Upper lobe of left lung (tissue), 6 donors: Measurements from ENCODE around the gene PAX7. TPM values are rescaled to one million over a fixed set of nuclear protein-coding genes. Genes with fewer than 3 reads are reported as not detected.
"Not testable (repeated sequence)": the region's sequence is repeated elsewhere in the genome, so short reads cannot be mapped to it uniquely, and the experiment has no call there.

Experiments
- ATAC-seq, 2 donors: fragments of 200-7000 bp; cut with Tn5 transposase; one replicate each; pipeline ENCODE4 v1.9.1; 2022; ENCODE audit warnings: mild to moderate bottlenecking in 2 of 2, moderate library complexity in 2 of 2; ENCODE audit not compliant: low FRiP score in 2 of 2
- DNase-seq, 2 donors: peaks; one replicate each; pipeline ENCODE4 v3.0.0-alpha.2; 2019 to 2020
- H3K27ac ChIP-seq, 4 donors: fragments of 200-600 bp; sonication (generic); one replicate each; pipeline ENCODE4 v1.5.1; 2016 to 2019
- H3K27me3 ChIP-seq, 4 donors: fragments of 200-600 bp; sonication (generic); one replicate each; pipeline ENCODE4 v1.5.1; 2017 to 2019
- H3K36me3 ChIP-seq, 4 donors: fragments of 200-600 bp; sonication (generic); one replicate each; pipeline ENCODE4 v1.5.1; 2016 to 2019
- H3K4me1 ChIP-seq, 4 donors: fragments of 200-600 bp; sonication (generic); one replicate each; pipeline ENCODE4 v1.5.1; 2018 to 2019
- H3K4me3 ChIP-seq, 4 donors: fragments of 200-600 bp; sonication (generic); one replicate each; pipeline ENCODE4 v1.5.1; 2017 to 2019; ENCODE audit warnings: mild to moderate bottlenecking in 2 of 4, moderate library complexity in 1 of 4
- H3K9me3 ChIP-seq, 4 donors: fragments of 200-600 bp; sonication (generic); one replicate each; pipeline ENCODE4 v1.5.1; 2018 to 2019
- EP300 ChIP-seq, 4 donors: sonication (generic); formaldehyde crosslinking; IDR thresholded peaks; one replicate each; pipeline ENCODE4 v1.5.1; 2017; ENCODE audit warnings: antibody characterized with exemption in 4 of 4, control low read depth in 2 of 4
- POLR2A ChIP-seq, 4 donors: fragments of 450-650 bp; IDR thresholded peaks; one replicate each; pipeline ENCODE4 v1.5.1; 2016 to 2017; ENCODE audit warnings: antibody characterized with exemption in 4 of 4, mild to moderate bottlenecking in 2 of 4
- POLR2AphosphoS5 ChIP-seq, 2 donors: sonication (generic); formaldehyde crosslinking; IDR thresholded peaks; one replicate each; pipeline ENCODE4 v1.5.1; 2017; ENCODE audit warnings: antibody characterized with exemption in 2 of 2
- WGBS, 2 donors: methylation state at CpG; one replicate each; pipeline ENCODE4 v1.1.5; 2017 to 2018; 5-methylcytosine and 5-hydroxymethylcytosine counted together
- total RNA-seq, 6 donors: library from RNA; depleted of rRNA in 4 of 6; stranded (reverse); fragments of >200 nt in 4 of 6; gene quantifications; one replicate each; pipeline versions ENCODE4 v1.1.0 to v1.2.1, GENCODE V29; 2016 to 2021
- TF ChIP-seq, protein P1 (sequence below), 6 experiments: fragments of 450-650 bp in 4 of 6; fragments of 200-600 bp in 2 of 6; sonication (generic) in 2 of 6; IDR thresholded peaks; one replicate each; pipeline ENCODE4 v1.5.1; 2016 to 2019; ENCODE audit warnings: antibody characterized with exemption in 6 of 6
- donor health status: DM: no; HTN: no; CAD: no; lungs with moderate emphysema.
- donor health status: DM: no; HTN: yes; CAD: no; lungs with severe emphysema.

Gene PAX7
- not detected for total RNA-seq

DNA sequence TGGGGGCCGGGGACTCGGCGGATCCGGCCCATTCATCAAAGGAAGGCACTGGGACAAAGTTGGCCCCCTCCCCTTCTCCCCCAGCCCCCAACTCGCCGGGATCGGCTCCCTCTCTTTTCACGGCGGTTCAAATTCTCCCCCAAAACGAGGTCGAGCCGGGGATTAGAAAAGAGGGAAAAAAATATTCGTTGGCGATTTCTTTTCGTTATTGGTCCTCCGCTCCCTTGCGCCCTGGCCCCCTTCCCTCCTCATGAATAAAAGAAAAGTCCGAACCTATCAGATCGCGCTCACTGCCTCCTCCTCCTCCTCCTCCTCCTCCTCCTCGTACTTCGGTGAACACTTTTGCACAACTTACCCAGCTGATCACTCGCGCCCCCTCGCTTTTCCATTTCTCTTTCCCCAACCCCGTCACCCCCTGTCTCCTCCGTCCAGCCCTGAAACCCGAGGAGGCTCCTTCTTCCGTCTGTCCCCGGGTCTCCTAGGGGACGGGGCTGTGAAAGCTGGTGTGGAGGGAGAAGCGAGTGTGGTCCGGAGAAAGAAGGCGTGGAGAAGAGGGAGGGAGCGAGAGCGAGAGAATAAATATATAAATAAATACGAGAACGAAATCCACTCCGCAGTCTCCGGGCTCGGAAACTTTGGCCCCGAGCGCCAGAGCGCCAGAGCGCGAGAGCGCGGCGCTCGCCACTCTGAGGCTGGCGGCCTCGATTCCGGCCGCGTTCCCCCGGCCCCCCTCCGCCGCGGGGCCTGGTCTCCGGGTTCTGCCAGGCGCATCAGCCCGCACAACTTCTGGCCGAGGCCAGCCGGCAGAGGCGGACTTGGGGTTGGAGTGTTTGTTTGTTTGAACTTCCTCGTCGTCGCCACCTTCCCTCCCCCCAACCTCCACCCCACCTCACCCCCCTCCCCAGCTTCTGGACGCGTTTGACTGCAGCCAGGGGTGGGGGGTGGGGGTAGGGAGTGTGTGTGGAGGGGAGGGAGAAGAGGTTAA lies at the start of gene PAX7:
Gene PAX7 (plus strand): TSS at position 336 of the 985 bp plus-strand sequence. CDS start 758 bp downstream, outside the sequence.
- TF ChIP-seq EP300 (IDR thresholded peaks at IDR 0.05) (no peak), POLR2AphosphoS5 (IDR thresholded peaks at IDR 0.05) (no peak)
- TF ChIP-seq, protein P1, sequence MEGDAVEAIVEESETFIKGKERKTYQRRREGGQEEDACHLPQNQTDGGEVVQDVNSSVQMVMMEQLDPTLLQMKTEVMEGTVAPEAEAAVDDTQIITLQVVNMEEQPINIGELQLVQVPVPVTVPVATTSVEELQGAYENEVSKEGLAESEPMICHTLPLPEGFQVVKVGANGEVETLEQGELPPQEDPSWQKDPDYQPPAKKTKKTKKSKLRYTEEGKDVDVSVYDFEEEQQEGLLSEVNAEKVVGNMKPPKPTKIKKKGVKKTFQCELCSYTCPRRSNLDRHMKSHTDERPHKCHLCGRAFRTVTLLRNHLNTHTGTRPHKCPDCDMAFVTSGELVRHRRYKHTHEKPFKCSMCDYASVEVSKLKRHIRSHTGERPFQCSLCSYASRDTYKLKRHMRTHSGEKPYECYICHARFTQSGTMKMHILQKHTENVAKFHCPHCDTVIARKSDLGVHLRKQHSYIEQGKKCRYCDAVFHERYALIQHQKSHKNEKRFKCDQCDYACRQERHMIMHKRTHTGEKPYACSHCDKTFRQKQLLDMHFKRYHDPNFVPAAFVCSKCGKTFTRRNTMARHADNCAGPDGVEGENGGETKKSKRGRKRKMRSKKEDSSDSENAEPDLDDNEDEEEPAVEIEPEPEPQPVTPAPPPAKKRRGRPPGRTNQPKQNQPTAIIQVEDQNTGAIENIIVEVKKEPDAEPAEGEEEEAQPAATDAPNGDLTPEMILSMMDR (IDR thresholded peaks at IDR 0.05), result no peak
- peak in 1 of 2 donors; percentile 9 for ATAC-seq
- Histone ChIP-seq H3K9me3 (no peaks in the 10 kb centered on the region), H3K4me3 (no peak within 1 kb of the TSS), H3K27me3 (peaks cover 3 to 71% (median 41%) of the 10 kb centered on the region in 4 donors), H3K4me1 (peaks cover 6 to 23% (median 19%) of the 10 kb centered on the region in 4 donors), H3K36me3 (no peaks in the 10 kb centered on the region), H3K27ac (no peak within 1 kb of the TSS)
- WGBS, 2 donors, result 3 to 6% methylated on average over 65 to 70 of the region's 70 CpGs
- peak in 1 of 2 donors; percentile 67 for DNase-seq

- no peaks in the 10 kb centered on the region for H3K27me3 ChIP-seq
- no peak overlapping the region for H3K27ac ChIP-seq
- no peak for ATAC-seq
- 16 to 26% methylated on average over 11 to 17 of the region's 17 CpGs for WGBS, 2 donors
- no peaks in the 10 kb centered on the region for H3K9me3 ChIP-seq
- TF ChIP-seq POLR2A (IDR thresholded peaks at IDR 0.05), result no peak
- no peak for TF ChIP-seq POLR2AphosphoS5 (IDR thresholded peaks at IDR 0.05)
- TF ChIP-seq EP300 (IDR thresholded peaks at IDR 0.05), result no peak
- TF ChIP-seq, protein P1 (IDR thresholded peaks at IDR 0.05), result peak; percentile 28 to 77 (median 65)
- no peak overlapping the region for H3K4me3 ChIP-seq
- DNase-seq, result peak in 1 of 2 donors; percentile 87
- no peaks in the 10 kb centered on the region for H3K36me3 ChIP-seq
- no peaks in the 10 kb centered on the region for H3K4me1 ChIP-seq
Measured at GRCh38 chr1:18581420-18581880, 49.2 kb upstream of the PAX7 start.

DNA sequence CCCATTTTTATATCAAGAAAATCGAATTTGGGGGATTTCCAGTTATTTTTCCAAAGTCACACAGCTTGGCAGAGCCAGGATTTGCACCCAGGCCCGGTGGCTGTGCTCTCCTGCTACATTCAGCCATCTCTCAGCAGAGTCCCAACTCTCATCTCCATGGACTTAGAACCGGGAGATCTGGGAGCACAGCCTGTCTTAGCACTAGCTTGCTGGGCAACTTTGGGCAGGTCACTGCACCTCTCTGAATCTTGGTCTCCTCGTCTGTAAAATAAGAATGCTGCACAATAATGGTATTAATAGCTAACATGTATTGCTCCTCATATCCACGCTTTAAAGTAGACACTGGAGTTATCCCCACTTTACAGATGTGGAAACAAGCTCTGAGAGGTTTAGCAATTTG lies 47.8 kb upstream of the PAX7 start:
- TF ChIP-seq, protein P1 (IDR thresholded peaks at IDR 0.05), result no peak
- TF ChIP-seq POLR2A (IDR thresholded peaks at IDR 0.05), result no peak
- no peak for TF ChIP-seq EP300 (IDR thresholded peaks at IDR 0.05)
- no peak for TF ChIP-seq POLR2AphosphoS5 (IDR thresholded peaks at IDR 0.05)
- DNase-seq (no peak), ATAC-seq (no peak)
- Histone ChIP-seq H3K36me3 (no peaks in the 10 kb centered on the region), H3K27ac (no peak overlapping the region), H3K4me1 (no peaks in the 10 kb centered on the region), H3K4me3 (no peak overlapping the region), H3K27me3 (no peaks in the 10 kb centered on the region), H3K9me3 (no peaks in the 10 kb centered on the region)
- 67 to 68% methylated on average over 5 of the region's 5 CpGs for WGBS, 2 donors

- Histone ChIP-seq H3K27me3 (no peaks in the 10 kb centered on the region), H3K27ac (no peak overlapping the region), H3K4me3 (no peak overlapping the region), H3K36me3 (no peaks in the 10 kb centered on the region), H3K4me1 (no peaks in the 10 kb centered on the region), H3K9me3 (no peaks in the 10 kb centered on the region)
- DNase-seq (peak in 1 of 2 donors; percentile 68), ATAC-seq (peak; percentile 30 to 62)
- no peak for TF ChIP-seq POLR2AphosphoS5 (IDR thresholded peaks at IDR 0.05)
- no peak for TF ChIP-seq POLR2A (IDR thresholded peaks at IDR 0.05)
- no peak for TF ChIP-seq EP300 (IDR thresholded peaks at IDR 0.05)
- TF ChIP-seq, protein P1 (IDR thresholded peaks at IDR 0.05), result no peak
- 74 to 79% methylated on average over 4 to 7 of the region's 7 CpGs for WGBS, 2 donors
Measured at GRCh38 chr1:18583326-18583941, 47.2 kb upstream of the PAX7 start.

GRCh38 chr1:18586016-18586415 lies 44.6 kb upstream of the PAX7 start:
- not testable (repeated sequence) for H3K9me3 ChIP-seq, H3K27me3 ChIP-seq, H3K36me3 ChIP-seq, DNase-seq, H3K4me1 ChIP-seq, H3K4me3 ChIP-seq, H3K27ac ChIP-seq, ATAC-seq
- WGBS, 2 donors, result 73 to 87% methylated on average over 4 of the region's 4 CpGs
